ENCODE measurements around the gene IGHMBP2.

The IGHMBP2 gene

GRCh38 chr11:68940651-68941323, 37.1 kb downstream of the IGHMBP2 start:
- no peak for TF ChIP-seq CTCF (IDR thresholded peaks at IDR 0.05; ENCODE audit: insufficient read depth, missing control alignments)
- DNase-seq (ENCODE audit: insufficient read length, low spot score) (no peak), FAIRE-seq (no peak)

DNA sequence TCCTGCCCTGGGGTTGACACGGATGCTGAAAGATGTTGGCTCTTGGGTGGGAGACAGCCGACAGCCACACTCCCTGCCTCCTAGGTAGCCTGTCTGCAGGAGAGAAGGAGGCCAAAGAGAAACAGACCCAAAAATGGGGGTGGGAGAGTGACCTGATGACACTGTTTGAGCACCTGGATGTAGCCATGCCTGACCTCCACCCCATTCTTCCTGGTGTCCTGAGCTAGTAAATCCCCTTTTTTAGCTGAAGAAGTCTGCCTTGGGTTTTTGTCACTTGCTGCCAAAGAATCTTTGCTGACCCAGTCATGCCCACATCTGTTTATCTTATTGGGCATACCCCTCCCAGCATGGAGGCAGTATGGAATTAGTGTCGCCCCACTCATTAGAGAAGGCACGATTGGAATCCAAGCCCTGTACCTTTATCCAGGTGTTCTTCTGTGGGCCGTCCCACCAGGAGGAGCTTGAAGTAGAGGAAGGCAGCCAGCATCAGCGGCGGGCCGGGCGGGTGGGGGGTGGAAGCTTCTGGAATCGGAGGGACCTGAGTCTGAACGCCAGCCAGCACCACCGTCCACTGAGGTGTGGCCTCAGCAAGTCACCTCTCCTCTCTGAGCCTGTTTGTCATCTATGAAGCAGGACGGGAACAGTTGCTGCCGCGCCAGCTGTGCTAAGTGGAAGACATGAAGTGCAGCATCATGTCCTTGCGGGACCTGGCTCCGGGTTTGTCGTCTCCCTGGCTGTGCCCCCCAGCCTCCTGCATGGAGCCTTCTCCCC, 37.8 kb downstream of the IGHMBP2 start:
- no peak for DNase-seq (ENCODE audit: insufficient read length, low spot score)
- FAIRE-seq: no peak
- TF ChIP-seq CTCF (IDR thresholded peaks at IDR 0.05; ENCODE audit: insufficient read depth, missing control alignments): no peak

GRCh38 chr11:68942095-68942620, 38.5 kb downstream of the IGHMBP2 start:
- no peak for FAIRE-seq
- TF ChIP-seq CTCF (IDR thresholded peaks at IDR 0.05; ENCODE audit: insufficient read depth, missing control alignments): no peak
- no peak for DNase-seq (ENCODE audit: insufficient read length, low spot score)

DNA sequence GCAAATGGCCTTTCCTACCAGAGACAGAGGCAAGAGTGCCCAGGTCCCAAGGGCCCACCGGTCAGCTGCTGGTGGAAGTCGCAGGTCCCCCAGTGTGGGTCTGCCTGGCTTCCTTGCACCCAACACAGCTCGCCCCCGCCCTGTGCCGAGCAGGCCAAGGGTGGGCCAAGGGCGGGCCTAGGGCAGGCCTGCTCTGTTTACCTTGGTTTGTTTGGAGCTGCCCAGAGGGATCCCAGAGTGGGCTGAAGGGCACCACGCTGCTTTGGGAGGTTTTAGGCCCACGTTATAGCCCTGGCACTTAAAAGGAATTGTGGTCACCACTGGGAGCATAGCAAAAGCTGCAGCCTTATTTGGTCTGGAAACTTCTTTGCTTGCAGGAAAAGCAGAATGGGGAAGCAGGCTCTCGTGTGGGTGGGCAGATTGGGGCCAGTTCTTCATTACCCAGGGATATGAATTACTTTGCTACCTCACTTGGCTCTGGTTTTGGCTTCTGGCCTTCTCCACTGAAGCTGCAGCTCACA, 39.1 kb downstream of the IGHMBP2 start:
- no peak for TF ChIP-seq CTCF (IDR thresholded peaks at IDR 0.05; ENCODE audit: insufficient read depth, missing control alignments)
- no peak for FAIRE-seq
- no peak for DNase-seq (ENCODE audit: insufficient read length, low spot score)

DNA sequence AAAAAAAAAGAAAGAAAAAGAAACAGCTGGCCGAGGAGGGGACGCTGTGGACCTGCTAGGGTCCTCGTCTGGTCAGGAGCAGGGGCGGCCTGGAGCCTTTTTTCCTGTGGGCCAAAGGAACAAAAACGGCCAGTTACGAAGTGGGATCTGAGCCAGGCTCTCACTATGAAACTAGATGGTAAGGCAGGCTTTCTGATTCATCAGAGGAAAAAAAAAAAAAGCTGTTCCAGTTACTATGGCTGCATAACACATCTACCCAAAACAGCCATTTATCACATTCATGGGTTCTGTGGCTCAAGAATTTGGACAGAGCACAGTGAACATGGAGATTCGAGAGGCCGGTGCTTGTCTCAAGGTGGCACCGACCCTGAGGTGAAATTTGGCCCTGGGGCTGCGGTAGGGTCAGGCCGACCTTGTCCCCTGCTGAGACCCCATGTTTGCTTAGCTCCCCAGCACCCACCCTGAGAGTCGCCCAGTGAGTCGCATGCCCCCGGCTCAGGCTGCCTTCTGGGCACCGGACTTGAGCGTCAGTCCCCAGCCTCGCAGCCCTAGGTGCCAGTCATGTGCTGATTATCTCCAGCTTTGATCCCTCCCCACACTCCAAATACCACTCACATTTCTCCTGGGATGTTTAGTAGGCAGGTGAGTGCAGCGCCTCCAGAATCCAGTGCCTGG, 42.9 kb downstream of the IGHMBP2 start:
- no peak for TF ChIP-seq CTCF (IDR thresholded peaks at IDR 0.05; ENCODE audit: insufficient read depth, missing control alignments)
- FAIRE-seq (no peak), DNase-seq (ENCODE audit: insufficient read length, low spot score) (no peak)

DNA sequence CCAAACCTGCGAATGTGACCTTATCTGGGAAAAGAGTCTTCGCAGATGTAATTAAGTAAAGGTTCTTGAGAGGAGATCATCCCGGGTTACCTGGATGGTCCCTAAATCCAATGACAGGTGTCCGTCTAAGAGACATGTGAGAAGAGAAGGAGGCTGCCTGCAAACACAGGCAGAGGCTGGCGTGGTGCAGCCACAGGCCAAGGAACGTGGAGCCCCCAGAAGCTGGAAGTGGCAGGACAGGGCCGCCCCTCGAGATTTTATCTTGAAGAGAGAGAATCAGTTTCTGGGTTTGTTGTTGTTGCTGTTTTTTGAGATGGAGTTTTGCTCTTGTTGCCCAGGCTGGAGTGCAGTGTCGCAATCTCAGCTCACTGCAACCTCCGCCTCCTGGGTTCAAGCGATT, 43.5 kb downstream of the IGHMBP2 start:
- DNase-seq (ENCODE audit: insufficient read length, low spot score): no peak
- TF ChIP-seq CTCF (IDR thresholded peaks at IDR 0.05; ENCODE audit: insufficient read depth, missing control alignments): no peak
- FAIRE-seq: no peak

All from D721Med (cell line).